GM12872 (cell line): ENCODE data around the gene PHACTR4.

Experiments used
- CTCF ChIP-seq: IDR thresholded peaks from 3 replicates; pipeline ENCODE4 v1.5.1; 2011; ENCODE audit warnings: low read depth, mild to moderate bottlenecking, low read length, moderate library complexity; ENCODE audit not compliant: insufficient read depth

Gene PHACTR4

GRCh38 chr1:28359592-28360239 lies 9.8 kb upstream of the PHACTR4 start:
- peak; percentile 72 for TF ChIP-seq CTCF

DNA sequence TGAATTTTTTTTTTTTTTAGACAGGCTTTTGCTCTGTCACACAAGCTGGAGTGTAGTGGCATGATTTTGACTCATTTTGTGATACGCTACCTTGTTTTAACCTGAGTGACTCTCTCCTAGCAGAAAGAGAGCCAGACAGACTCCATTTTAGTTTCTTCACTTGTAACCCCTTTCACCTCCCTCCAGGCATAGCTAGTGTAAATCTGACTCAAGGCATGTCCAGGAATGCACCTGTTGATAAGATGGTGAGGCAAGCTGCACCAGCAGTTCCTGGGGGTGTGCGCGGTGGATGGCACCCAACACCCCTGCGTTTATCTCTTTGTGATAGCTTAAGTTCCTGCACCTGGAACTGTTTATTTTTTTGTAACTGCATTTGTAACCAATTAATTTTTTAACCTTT lies 4.7 kb upstream of the PHACTR4 start:
- TF ChIP-seq CTCF, result no peak

GRCh38 chr1:28365864-28366263 lies 3.7 kb upstream of the PHACTR4 start:
- no peak for TF ChIP-seq CTCF

GRCh38 chr1:28370239-28371009 lies 884 bp downstream of the PHACTR4 start:
- peak; percentile 26; the same call in 2 of the 3 replicates for TF ChIP-seq CTCF

DNA sequence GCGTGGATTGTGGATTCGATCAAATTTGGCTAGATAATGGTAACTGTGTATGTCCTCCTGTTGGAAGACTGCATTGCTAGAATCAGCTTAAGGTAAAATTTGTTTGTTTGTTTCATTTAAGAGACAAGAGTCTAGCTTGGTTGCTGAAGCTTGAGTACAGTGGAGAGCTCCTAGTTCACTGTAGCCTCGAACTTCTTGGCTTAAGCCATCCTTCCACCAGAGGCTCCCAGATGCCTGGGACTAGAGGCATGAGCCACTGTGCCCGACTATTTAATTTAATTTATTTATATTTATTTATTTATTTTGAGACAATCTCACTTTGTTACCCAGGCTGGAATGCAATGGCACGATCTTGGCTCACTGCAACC lies 1.5 kb downstream of the PHACTR4 start:
- TF ChIP-seq CTCF, result no peak

- TF ChIP-seq CTCF, result no peak
Measured at GRCh38 chr1:28374297-28374696, 4.8 kb downstream of the PHACTR4 start.

DNA sequence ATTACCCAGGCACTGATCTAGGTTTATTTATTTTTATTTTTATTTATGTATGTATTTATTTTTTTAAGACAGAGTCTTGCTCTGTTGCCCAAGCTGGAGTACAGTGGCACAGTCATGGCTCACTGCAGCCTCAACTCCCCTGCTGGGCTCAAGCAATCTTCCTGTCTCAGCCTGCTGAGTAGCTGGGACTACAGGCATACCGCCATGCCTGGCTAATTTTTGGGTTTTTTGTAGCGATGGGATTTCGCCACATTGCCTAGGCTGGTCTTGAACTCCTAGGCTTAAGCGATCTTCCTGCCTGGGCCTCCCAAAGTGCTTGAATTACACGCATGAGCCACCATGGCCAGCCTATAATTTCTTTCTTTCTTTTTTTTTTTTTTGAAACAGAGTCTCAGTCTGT lies 9.4 kb downstream of the PHACTR4 start:
- no peak for TF ChIP-seq CTCF
